ENCODE data around the gene KLF4. TPM values are rescaled to one million over a fixed set of nuclear protein-coding genes. Genes with fewer than 3 reads are reported as not detected.

Gene KLF4
- total RNA-seq, 1 donor from 2014 or later = 131 TPM

DNA sequence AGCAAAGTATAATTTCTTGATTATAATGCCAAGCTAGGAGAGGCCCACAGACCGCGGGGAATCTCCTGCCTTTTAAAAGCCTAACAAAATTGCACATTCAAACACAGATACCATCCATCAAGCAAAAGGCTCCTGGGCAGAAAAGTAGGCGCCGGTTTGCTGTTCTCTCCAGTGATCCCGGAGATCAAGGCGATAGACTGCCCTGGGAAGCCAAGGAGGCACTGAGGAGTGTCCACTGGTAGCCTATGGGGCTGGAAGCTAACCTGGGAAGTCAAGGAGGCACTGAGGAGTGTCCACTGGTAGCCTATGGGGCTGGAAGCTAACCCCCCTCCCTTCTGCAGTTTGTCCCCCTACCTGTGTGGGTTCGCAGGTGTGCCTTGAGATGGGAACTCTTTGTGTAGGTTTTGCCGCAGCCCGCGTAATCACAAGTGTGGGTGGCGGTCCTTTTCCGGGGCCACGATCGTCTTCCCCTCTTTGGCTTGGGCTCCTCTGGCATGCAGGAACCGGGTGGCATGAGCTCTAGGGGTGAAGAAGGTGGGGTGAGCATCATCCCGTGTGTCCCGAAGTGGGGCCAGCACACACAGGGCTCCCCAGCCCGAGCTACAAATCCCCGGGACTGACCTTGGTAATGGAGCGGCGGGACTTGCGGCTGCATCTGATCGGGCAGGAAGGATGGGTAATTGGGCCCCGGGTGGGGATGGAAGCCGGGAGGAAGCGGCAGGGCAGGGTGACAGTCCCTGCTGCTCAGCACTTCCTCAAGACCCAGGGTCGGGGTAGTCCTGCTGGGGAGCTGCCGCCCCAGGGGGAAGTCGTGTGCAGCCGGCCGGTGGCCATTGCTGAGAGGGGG lies 2.7 kb downstream of the KLF4 start:
- H3K9me3 Mint-ChIP-seq (ENCODE audit: unreplicated experiment) = no peaks in the 10 kb centered on the region
- peak overlapping the region; percentile 98 for H3K27ac Mint-ChIP-seq (ENCODE audit: unreplicated experiment)
- H3K4me3 Mint-ChIP-seq (ENCODE audit: unreplicated experiment) = peak overlapping the region; percentile 97
- no peak for DNase-seq (ENCODE audit: extremely low spot score, unreplicated experiment)
- TF ChIP-seq, protein P1, sequence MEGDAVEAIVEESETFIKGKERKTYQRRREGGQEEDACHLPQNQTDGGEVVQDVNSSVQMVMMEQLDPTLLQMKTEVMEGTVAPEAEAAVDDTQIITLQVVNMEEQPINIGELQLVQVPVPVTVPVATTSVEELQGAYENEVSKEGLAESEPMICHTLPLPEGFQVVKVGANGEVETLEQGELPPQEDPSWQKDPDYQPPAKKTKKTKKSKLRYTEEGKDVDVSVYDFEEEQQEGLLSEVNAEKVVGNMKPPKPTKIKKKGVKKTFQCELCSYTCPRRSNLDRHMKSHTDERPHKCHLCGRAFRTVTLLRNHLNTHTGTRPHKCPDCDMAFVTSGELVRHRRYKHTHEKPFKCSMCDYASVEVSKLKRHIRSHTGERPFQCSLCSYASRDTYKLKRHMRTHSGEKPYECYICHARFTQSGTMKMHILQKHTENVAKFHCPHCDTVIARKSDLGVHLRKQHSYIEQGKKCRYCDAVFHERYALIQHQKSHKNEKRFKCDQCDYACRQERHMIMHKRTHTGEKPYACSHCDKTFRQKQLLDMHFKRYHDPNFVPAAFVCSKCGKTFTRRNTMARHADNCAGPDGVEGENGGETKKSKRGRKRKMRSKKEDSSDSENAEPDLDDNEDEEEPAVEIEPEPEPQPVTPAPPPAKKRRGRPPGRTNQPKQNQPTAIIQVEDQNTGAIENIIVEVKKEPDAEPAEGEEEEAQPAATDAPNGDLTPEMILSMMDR (IDR thresholded peaks at IDR 0.05) = no peak
- peaks cover 46% of the 10 kb centered on the region for H3K4me1 Mint-ChIP-seq (ENCODE audit: unreplicated experiment)
- peaks cover 23% of the 10 kb centered on the region for H3K36me3 Mint-ChIP-seq (ENCODE audit: unreplicated experiment)
- H3K27me3 Mint-ChIP-seq (ENCODE audit: unreplicated experiment) = no peaks in the 10 kb centered on the region

DNA sequence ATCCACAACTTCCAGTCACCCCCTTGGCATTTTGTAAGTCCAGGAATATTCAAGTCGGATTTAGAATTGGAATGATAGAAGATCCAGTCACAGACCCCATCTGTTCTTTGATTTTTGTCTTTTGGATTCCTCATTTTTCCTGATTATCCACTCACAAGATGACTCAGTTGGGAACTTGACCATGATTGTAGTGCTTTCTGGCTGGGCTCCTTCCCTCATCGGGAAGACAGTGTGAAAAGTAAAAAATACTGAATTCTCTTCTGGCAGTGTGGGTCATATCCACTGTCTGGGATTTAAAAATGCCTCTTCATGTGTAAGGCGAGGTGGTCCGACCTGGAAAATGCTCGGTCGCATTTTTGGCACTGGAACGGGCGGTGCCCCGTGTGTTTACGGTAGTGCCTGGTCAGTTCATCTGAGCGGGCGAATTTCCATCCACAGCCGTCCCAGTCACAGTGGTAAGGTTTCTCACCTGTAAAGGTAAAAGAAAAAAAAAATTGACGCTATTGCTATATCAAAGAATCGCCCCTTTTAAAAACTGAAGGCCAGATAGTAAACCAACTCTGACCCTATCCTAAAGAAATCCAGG lies 4.0 kb downstream of the KLF4 start:
- peaks cover 23% of the 10 kb centered on the region for H3K36me3 Mint-ChIP-seq (ENCODE audit: unreplicated experiment)
- DNase-seq (ENCODE audit: extremely low spot score, unreplicated experiment) = no peak
- TF ChIP-seq, protein P1 (IDR thresholded peaks at IDR 0.05) = no peak
- peak overlapping the region; percentile 60 for H3K27ac Mint-ChIP-seq (ENCODE audit: unreplicated experiment)
- peak overlapping the region; percentile 97 for H3K4me3 Mint-ChIP-seq (ENCODE audit: unreplicated experiment)
- H3K27me3 Mint-ChIP-seq (ENCODE audit: unreplicated experiment) = no peaks in the 10 kb centered on the region
- no peaks in the 10 kb centered on the region for H3K9me3 Mint-ChIP-seq (ENCODE audit: unreplicated experiment)
- H3K4me1 Mint-ChIP-seq (ENCODE audit: unreplicated experiment) = peaks cover 46% of the 10 kb centered on the region

DNA sequence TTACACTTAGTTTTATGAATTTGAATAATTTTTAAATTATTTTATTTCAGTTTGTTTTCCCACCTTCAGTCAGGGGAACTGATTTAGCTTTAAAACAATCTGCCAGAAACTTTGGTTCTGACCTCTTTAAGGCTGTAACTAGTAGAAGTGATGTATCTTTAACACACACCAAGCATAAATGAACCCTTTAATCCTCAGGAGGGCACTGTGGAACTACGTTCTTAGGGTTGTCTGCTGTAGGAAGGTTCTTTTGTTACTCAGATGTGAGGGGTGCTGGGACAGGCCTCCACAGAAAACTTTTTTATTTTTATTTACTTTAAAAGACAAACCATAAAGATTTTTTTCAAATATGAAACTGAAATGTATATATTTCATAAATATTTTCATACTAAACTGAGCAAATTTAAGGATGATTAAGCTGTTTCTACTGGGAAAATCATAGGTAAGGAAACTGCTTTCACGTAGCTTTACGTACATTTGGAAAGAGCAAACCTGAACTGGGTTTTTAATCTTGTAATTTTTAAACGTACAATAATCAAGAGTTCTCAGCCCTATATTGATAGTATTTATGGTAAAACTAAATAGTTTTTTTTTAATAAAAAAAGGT lies 5.3 kb downstream of the KLF4 start:
- Mint-ChIP-seq H3K4me3 (ENCODE audit: unreplicated experiment) (no peak overlapping the region), H3K27me3 (ENCODE audit: unreplicated experiment) (no peaks in the 10 kb centered on the region), H3K9me3 (ENCODE audit: unreplicated experiment) (no peaks in the 10 kb centered on the region), H3K36me3 (ENCODE audit: unreplicated experiment) (peaks cover 23% of the 10 kb centered on the region), H3K27ac (ENCODE audit: unreplicated experiment) (no peak overlapping the region), H3K4me1 (ENCODE audit: unreplicated experiment) (peaks cover 45% of the 10 kb centered on the region)
- no peak for DNase-seq (ENCODE audit: extremely low spot score, unreplicated experiment)
- TF ChIP-seq, protein P1 (IDR thresholded peaks at IDR 0.05) = peak; percentile 71

DNA sequence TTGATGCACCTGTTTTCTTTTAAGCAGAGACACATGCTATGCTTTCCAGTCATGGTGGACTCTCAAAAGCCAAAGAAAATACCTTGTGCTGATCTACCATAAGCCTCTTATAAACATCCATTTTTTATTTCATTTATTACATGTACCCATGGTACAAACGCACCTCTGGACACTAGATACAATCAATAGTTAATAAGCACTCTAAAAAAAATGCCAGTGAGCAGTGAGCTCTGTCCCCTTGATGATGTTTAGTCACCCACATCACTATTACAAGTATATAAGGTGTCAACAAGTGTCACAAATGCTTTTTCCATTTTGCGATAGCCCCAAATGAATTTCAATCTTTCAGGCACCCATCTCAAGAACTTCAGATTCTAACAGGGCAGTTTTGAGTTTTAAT lies 5.9 kb downstream of the KLF4 start:
- no peak for DNase-seq (ENCODE audit: extremely low spot score, unreplicated experiment)
- H3K4me1 Mint-ChIP-seq (ENCODE audit: unreplicated experiment) = peaks cover 45% of the 10 kb centered on the region
- no peak overlapping the region for H3K4me3 Mint-ChIP-seq (ENCODE audit: unreplicated experiment)
- no peaks in the 10 kb centered on the region for H3K9me3 Mint-ChIP-seq (ENCODE audit: unreplicated experiment)
- TF ChIP-seq, protein P1 (IDR thresholded peaks at IDR 0.05) = no peak
- no peaks in the 10 kb centered on the region for H3K27me3 Mint-ChIP-seq (ENCODE audit: unreplicated experiment)
- H3K27ac Mint-ChIP-seq (ENCODE audit: unreplicated experiment) = peak overlapping the region; percentile 11
- peaks cover 23% of the 10 kb centered on the region for H3K36me3 Mint-ChIP-seq (ENCODE audit: unreplicated experiment)

DNA sequence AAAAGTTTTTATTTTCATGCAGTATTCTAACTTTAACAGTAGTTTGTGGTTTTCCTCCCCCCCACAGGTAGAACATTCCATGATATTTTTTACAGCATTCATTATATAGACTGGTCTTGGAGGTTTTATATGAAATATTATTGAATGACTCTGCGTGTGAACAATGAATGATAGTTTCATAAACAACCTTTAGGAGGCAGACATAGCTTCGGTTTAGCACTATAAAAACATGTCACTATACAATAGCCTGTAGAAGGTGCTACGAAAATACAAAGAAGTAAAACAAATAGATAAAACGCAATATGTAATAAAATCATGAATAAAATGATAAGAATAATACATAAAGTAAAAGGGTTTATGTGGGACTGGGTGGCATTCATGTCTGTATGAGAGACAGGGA lies 8.5 kb downstream of the KLF4 start:
- Mint-ChIP-seq H3K4me3 (ENCODE audit: unreplicated experiment) (peak overlapping the region; percentile 14), H3K36me3 (ENCODE audit: unreplicated experiment) (peaks cover 8% of the 10 kb centered on the region), H3K9me3 (ENCODE audit: unreplicated experiment) (no peaks in the 10 kb centered on the region), H3K27me3 (ENCODE audit: unreplicated experiment) (no peaks in the 10 kb centered on the region), H3K27ac (ENCODE audit: unreplicated experiment) (peak overlapping the region; percentile 74), H3K4me1 (ENCODE audit: unreplicated experiment) (peaks cover 33% of the 10 kb centered on the region)
- no peak for DNase-seq (ENCODE audit: extremely low spot score, unreplicated experiment)
- TF ChIP-seq, protein P1 (IDR thresholded peaks at IDR 0.05) = peak; percentile 57

Data from osteocyte (in vitro differentiated cells).